ACC112 (cell line): ENCODE measurements around the gene FLNB.
"Not testable (repeated sequence)": the region's sequence is repeated elsewhere in the genome, so short reads cannot be mapped to it uniquely, and the experiment has no call there.

Experiments used
- H2AFZ ChIP-seq: fragments of 200-600 bp; sonication (generic); one replicate; pipeline ENCODE4 v1.6.0; 2017; ENCODE audit warnings: antibody characterized with exemption, low read length; ENCODE audit not compliant: unreplicated experiment
- H3K27ac ChIP-seq: fragments of 200-600 bp; sonication (generic); 2 replicates; pipeline ENCODE4 v1.5.1; 2014; ENCODE audit warnings: low read depth, mild to moderate bottlenecking, antibody characterized with exemption, low read length, moderate library complexity
- H3K27me3 ChIP-seq: fragments of 200-600 bp; sonication (generic); 2 replicates; pipeline ENCODE4 v1.6.1; 2014; ENCODE audit warnings: mild to moderate bottlenecking, antibody characterized with exemption, low read length, moderate library complexity, mixed read lengths; ENCODE audit not compliant: insufficient read depth
- H3K36me3 ChIP-seq: fragments of 200-600 bp; sonication (generic); 2 replicates; pipeline ENCODE4 v1.6.1; 2016; ENCODE audit warnings: mild to moderate bottlenecking, antibody characterized with exemption, low read length, moderate library complexity, mixed read lengths; ENCODE audit not compliant: insufficient read depth
- H3K4me1 ChIP-seq: fragments of 200-600 bp; sonication (generic); one replicate; pipeline ENCODE4 v1.6.1; 2016; ENCODE audit warnings: low read length, mixed read lengths; ENCODE audit not compliant: insufficient read depth, unreplicated experiment, control insufficient read depth
- H3K4me3 ChIP-seq: fragments of 200-600 bp; sonication (generic); 2 replicates; pipeline ENCODE4 v1.5.1; 2014; ENCODE audit warnings: mild to moderate bottlenecking, low read depth, low read length
- H3K79me2 ChIP-seq: fragments of 200-600 bp; sonication (generic); one replicate; pipeline ENCODE4 v1.6.0; 2016; ENCODE audit warnings: low read length; ENCODE audit not compliant: control insufficient read depth, unreplicated experiment, insufficient read depth

The FLNB gene

GRCh38 chr3:58054652-58055051 is 46.4 kb downstream of the FLNB start:
- Histone ChIP-seq H3K27ac (no peak overlapping the region), H3K4me1 (peaks cover 61% of the 10 kb centered on the region), H3K36me3 (peaks cover 3% of the 10 kb centered on the region; the same call in 1 of the 2 replicates), H3K4me3 (no peak overlapping the region), H3K27me3 (no peaks in the 10 kb centered on the region), H3K79me2 (peaks cover 80% of the 10 kb centered on the region), H2AFZ (no peak overlapping the region)

GRCh38 chr3:58055314-58055713 is 47.1 kb downstream of the FLNB start:
- Histone ChIP-seq H3K79me2 (peaks cover 79% of the 10 kb centered on the region), H3K36me3 (peaks cover 3% of the 10 kb centered on the region; the same call in 1 of the 2 replicates), H2AFZ (no peak overlapping the region), H3K27me3 (no peaks in the 10 kb centered on the region), H3K27ac (no peak overlapping the region), H3K4me3 (no peak overlapping the region), H3K4me1 (peaks cover 60% of the 10 kb centered on the region)

GRCh38 chr3:58055891-58056290 is 47.7 kb downstream of the FLNB start:
- not testable (repeated sequence) for H3K27me3 ChIP-seq, H3K4me3 ChIP-seq, H2AFZ ChIP-seq, H3K36me3 ChIP-seq
- Histone ChIP-seq H3K27ac (peak overlapping the region; percentile 60; the same call in 1 of the 2 replicates), H3K4me1 (peaks cover 58% of the 10 kb centered on the region), H3K79me2 (peaks cover 75% of the 10 kb centered on the region)

GRCh38 chr3:58058361-58059263 is 50.4 kb downstream of the FLNB start:
- Histone ChIP-seq H3K27ac (peak overlapping the region; percentile 81), H3K79me2 (peaks cover 82% of the 10 kb centered on the region), H2AFZ (no peak overlapping the region), H3K36me3 (peaks cover 3% of the 10 kb centered on the region; the same call in 1 of the 2 replicates), H3K4me3 (peak overlapping the region; percentile 26; the same call in 1 of the 2 replicates), H3K27me3 (no peaks in the 10 kb centered on the region), H3K4me1 (peaks cover 62% of the 10 kb centered on the region)

GRCh38 chr3:58059349-58060321 is 51.4 kb downstream of the FLNB start:
- Histone ChIP-seq H3K79me2 (peaks cover 77% of the 10 kb centered on the region), H3K4me1 (peaks cover 63% of the 10 kb centered on the region), H3K27me3 (no peaks in the 10 kb centered on the region), H2AFZ (no peak overlapping the region), H3K36me3 (peaks cover 3% of the 10 kb centered on the region; the same call in 1 of the 2 replicates), H3K4me3 (peak overlapping the region; percentile 26), H3K27ac (peak overlapping the region; percentile 81)

- Histone ChIP-seq H3K4me3 (no peak overlapping the region), H3K36me3 (no peaks in the 10 kb centered on the region), H2AFZ (no peak overlapping the region), H3K27me3 (no peaks in the 10 kb centered on the region), H3K4me1 (peaks cover 66% of the 10 kb centered on the region), H3K79me2 (peaks cover 76% of the 10 kb centered on the region), H3K27ac (0 out of 2 replicates have a peak overlapping the region, but pooled peaks have one; percentile 1)
Measured at GRCh38 chr3:58062472-58062871, 54.2 kb downstream of the FLNB start.

GRCh38 chr3:58063022-58063815 is 55.0 kb downstream of the FLNB start:
- H3K4me1 ChIP-seq, result peaks cover 61% of the 10 kb centered on the region
- H3K36me3 ChIP-seq, result no peaks in the 10 kb centered on the region
- no peak overlapping the region for H2AFZ ChIP-seq
- H3K4me3 ChIP-seq, result no peak overlapping the region
- peak overlapping the region; percentile 34 for H3K27ac ChIP-seq
- H3K27me3 ChIP-seq, result no peaks in the 10 kb centered on the region
- H3K79me2 ChIP-seq, result peaks cover 79% of the 10 kb centered on the region

GRCh38 chr3:58064923-58065638 is 56.9 kb downstream of the FLNB start:
- peaks cover 42% of the 10 kb centered on the region for H3K4me1 ChIP-seq
- H3K36me3 ChIP-seq, result no peaks in the 10 kb centered on the region
- H2AFZ ChIP-seq, result no peak overlapping the region
- H3K27ac ChIP-seq, result no peak overlapping the region
- no peaks in the 10 kb centered on the region for H3K27me3 ChIP-seq
- peaks cover 77% of the 10 kb centered on the region for H3K79me2 ChIP-seq
- H3K4me3 ChIP-seq, result no peak overlapping the region

GRCh38 chr3:58065700-58066167 is 57.5 kb downstream of the FLNB start:
- no peak overlapping the region for H3K27ac ChIP-seq
- H3K4me3 ChIP-seq, result no peak overlapping the region
- H2AFZ ChIP-seq, result no peak overlapping the region
- H3K36me3 ChIP-seq, result no peaks in the 10 kb centered on the region
- no peaks in the 10 kb centered on the region for H3K27me3 ChIP-seq
- peaks cover 40% of the 10 kb centered on the region for H3K4me1 ChIP-seq
- H3K79me2 ChIP-seq, result peaks cover 80% of the 10 kb centered on the region
